Right ventricle myocardium inferior (tissue), 1 donor: ENCODE data around the gene TBX2. TPM values are rescaled to one million over a fixed set of nuclear protein-coding genes. Genes with fewer than 3 reads are reported as not detected.
"Not testable (repeated sequence)": the region's sequence is repeated elsewhere in the genome, so short reads cannot be mapped to it uniquely, and the experiment has no call there.

Experiments
- ATAC-seq: fragments of 200-7000 bp; cut with Tn5 transposase; one replicate; pipeline ENCODE4 v1.9.1; 2020; ENCODE audit warnings: mild to moderate bottlenecking, moderate library complexity
- DNase-seq: peaks from one replicate; pipeline ENCODE4 v3.0.0; 2021; ENCODE audit errors: missing footprints
- intact Hi-C: fragments of 100-400 bp; cut with DNase I; formaldehyde crosslinking; loops from one replicate; pipeline ENCODE4 v1.11.0; 2022
- total RNA-seq: library from RNA; stranded (reverse); fragmentation: NEBNext Ultra II Directional; extraction: Animal tissue kit (Norgen Biotek cat#: 25700); gene quantifications from one replicate; pipeline ENCODE4 v1.2.1, GENCODE V29; 2021
- donor health status: DM: no; HTN: yes; CAD: no; lungs with severe emphysema.

Gene TBX2
- total RNA-seq, 1 donor from 2014 or later, result 12.1 TPM

DNA sequence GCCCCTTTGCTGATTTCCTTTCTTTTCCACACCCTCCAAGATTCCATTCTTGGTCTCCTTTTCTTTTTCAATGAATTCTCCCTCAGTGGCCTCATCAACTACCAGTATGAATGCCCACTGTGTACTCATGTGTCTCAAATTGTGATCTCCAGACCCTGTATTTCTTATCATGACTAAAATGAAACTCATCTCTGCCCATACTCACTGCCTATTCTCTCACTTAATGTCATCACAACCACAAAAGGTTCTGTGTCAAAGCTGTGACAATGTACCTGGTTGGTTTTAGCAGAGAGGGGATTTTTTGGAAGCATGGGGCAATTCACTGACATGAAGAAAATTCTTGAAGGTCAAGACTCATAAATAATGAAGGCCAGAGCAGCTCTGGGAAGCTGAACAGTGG lies 41.1 kb downstream of the TBX2 start:
- ATAC-seq (no peak), DNase-seq (no peak)
- intact Hi-C loops, result no loop called here

DNA sequence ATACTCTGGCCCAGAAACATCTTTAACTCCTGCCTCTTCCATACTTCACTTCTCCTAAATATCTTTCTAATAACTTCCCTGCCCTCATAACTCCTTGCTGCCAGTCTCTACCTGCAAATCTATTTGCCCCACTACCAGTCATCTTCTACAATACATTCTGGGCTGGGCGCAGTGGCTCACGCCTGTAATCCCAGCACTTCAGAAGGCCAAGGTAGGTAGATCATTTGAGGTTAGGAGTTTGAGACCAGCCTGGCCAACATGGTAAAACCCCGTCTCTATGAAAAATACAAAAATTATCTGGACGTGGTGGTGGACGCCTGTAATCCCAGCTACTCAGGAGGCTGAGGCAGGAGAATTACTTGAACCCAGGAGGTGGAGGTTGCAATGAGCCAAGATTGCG lies 41.9 kb downstream of the TBX2 start:
- intact Hi-C loops, DNase-seq, ATAC-seq: not testable (repeated sequence)

DNA sequence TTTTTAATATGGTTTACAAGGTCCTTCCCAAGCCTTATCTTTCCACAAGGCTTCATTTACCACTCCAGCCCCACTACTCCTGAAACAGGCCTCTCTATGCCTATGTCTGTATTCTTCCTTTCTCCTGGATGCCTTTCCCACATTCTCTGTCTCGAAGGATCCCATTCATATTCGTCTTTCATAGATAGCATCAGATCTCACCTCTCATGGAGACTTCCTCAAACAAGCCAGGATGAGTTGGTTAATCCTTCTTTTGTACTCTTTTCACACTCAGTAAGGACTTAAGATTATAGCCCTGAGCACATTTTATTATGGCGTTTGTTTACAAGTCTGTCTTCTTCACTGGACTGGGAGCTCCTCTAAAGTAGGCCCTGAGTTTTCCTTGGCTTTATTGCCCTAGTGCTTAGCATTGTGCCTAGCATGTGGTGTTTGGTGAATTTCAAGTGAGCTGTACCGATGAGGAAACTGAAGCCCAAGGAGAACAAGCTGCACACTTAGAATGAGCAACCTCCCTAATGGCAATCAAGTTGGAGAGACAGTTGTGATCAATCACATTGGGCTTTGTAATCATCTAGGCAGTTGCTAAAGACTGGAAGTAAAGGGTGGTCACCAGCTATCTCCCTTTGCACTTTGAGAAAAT lies 42.6 kb downstream of the TBX2 start:
- intact Hi-C loops, result no loop called here
- no peak for DNase-seq
- no peak for ATAC-seq

DNA sequence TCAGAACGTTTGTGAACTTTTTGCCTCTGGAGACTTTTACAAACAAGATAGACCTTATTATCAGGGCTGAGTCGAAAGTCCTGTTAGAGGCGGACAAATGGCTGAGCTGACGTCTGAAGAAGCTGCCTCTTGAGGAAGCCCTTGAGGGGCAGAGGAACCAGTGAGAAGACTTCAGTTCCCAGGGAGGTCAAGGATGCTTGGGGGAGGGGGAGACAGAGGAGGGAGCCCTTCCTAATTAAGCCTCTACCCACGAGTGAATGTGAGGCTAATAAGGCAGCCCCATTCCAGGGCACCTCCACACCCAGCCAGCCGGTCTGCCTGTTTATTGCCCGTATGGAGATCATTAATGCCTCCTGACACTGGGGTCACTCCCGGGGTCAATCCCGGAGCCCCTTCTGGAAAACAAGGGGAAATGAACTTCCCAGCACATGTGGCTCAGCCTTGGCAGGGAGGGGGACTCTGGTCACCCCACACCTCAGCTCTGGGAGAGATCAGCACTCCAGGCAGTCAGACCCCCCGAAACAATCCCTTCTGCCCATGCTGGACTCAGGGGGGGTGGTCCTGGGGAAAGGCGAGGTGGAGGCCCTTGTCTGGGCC lies 43.3 kb downstream of the TBX2 start:
- DNase-seq (no peak), ATAC-seq (no peak)
- intact Hi-C loops, result no loop called here

DNA sequence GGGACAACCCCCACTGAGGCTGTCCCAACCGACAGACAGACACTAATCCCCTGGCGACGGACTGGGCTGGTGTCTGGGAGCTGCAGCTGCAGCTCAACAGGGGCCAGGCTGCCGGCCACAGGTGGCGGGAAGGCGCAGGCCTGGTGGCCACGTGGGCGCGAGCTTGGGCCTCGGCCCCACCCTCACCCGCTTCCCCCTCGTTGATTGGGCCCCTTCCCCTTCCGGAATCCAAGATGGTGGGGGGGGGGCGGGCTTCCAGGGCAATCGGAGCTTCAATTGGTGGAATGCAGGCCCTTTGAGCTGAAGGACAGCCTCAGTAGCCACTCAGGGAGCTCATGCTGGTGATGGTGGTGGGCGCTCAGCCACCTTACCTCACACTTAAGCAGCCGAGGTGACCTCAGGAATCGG lies 43.8 kb downstream of the TBX2 start:
- intact Hi-C loops, result no loop called here
- DNase-seq (no peak), ATAC-seq (no peak)

DNA sequence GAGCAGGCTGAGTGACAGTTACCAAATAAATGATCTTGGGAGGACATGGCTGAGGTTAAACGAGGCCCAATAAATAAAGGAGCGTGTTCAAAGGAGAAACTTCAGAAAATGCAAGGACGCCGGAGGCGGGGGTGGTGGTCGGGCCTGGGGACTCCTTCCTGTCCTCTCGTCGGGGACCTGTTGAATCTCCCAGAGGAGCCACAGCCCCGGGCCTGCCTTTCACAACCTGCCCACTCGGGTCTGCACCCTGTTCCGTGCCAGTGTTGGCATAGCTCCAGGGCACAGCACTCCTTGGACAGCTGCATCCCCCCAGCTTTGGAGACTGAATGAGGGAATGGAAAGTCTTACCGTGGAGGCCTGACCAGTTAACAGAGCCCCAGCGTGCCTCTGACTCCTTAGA lies 44.4 kb downstream of the TBX2 start:
- DNase-seq (no peak), ATAC-seq (no peak)
- intact Hi-C loops, result no loop called here

DNA sequence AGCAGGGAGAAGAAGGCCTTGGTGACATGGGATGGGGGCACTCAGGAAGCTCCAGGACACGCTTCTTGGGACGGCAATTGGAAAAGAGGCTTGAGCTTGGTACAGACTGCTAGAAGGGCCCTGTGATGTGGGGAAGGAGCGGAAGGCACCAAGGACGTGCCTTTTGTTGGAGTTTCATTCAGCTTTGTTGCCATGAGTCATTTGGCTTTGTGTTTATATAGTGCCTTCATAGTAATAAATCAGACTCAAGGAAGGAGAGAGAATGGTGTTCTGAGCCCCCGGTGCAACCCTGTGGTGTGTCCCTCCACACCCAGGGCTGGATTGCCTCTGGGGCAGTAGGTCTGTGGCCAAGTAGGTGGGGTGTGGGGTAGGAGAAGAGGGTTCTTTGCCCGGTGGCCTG lies 45.2 kb downstream of the TBX2 start:
- intact Hi-C loops, result no loop called here
- no peak for DNase-seq
- ATAC-seq, result no peak

DNA sequence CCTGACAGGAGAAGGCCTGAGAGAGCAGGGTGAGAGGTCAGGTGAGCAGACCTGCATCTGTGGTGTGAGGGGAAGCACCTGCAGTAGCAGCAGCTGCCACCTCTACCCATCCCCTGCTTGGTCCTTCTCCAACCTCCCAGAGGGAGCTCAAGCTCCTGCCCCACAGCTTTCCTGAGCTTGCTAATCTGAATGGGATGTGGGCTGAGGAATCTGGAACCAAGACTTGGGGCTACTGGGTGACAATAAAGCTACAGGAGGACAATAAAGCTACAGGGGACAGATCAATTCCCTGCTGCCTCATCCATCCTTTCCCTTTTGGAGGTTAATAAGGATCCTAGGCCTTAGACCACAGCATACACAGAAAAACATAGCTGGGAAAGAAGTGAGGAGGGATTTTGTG lies 47.7 kb downstream of the TBX2 start:
- ATAC-seq (no peak), DNase-seq (no peak)
- intact Hi-C loops, result no loop called here

DNA sequence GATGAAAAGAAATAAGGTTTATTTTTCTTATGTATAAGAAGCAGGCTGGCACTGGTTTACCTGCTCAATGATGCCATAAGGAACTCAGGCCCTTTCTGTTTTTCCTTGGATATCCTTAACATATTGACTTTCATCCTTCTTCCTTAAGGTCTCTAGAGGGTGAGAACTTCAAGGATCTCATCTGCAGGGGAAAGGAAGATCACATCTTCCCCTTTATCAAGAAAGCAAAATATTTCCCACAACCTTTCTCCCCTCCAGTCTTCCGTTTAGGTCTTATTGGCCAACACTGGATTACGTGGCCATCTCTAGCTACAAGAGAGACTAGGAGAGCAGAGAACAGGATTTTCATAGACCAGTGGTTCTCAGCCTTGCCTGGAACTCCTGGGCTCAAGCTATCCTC lies 48.4 kb downstream of the TBX2 start:
- DNase-seq (no peak), ATAC-seq (no peak)
- intact Hi-C loops, result no loop called here

DNA sequence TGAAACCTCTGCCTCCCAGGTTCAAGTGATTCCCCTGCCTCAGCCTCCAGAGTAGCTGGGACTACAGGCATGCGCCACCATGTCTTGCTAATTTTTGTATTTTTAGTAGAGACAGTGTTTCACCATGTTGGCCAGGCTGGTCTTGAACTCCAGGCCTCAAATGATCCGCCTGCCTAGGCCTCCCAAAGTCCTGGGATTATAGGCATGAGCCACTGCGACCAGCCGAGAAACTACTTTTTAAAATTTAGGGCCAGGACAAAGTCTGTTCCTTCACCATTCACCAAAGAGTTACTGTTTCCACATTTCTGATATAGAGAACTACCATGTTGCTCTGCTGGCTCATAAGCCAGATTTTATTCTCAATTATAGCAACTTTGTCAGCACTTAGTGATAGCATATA lies 49.5 kb downstream of the TBX2 start:
- ATAC-seq, intact Hi-C loops, DNase-seq: not testable (repeated sequence)

DNA sequence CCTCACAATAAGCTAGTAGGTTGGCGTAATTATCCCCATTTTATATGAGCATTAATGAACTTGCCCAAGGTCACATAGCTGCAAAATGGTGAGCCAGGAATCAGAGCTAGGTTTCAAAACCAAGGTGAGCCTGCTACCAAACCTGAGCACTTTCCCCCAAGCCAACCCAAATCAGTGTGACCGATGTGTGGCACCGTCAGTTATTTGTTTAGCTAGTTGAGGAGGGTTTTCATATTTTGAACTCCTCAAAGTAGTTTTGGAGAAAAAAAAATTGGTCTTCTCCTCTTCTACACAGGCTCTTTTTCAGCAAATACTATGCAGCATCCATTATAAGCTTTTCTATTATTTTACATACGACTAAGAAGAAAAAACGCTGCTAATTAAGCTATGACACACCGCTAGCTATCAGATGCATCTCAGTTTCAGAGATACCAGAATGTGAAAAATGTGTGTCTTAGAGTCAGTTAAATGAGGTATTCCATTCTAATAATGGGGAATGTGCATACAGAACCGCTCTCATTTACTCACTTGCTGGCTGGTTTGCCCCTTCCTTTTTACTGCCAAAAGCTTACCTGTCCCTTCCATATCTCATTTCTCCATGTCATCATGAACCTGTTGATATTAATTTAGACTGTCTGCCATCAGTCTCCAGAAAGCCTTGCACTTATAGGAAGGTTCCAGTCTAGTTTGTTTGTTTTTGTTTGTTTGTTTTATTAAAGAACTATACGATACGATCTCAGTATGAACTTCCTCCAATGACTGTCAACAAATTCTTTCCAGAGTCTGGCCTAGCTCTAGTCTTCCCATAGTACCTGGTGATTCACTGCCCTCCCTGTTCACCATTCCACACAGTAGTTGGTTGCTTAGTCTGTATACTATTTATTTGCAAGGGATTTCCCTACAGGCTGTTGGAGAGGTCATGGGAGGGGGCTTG lies 50.3 kb downstream of the TBX2 start:
- no peak for ATAC-seq
- DNase-seq, result no peak
- intact Hi-C loops, result no loop called here

DNA sequence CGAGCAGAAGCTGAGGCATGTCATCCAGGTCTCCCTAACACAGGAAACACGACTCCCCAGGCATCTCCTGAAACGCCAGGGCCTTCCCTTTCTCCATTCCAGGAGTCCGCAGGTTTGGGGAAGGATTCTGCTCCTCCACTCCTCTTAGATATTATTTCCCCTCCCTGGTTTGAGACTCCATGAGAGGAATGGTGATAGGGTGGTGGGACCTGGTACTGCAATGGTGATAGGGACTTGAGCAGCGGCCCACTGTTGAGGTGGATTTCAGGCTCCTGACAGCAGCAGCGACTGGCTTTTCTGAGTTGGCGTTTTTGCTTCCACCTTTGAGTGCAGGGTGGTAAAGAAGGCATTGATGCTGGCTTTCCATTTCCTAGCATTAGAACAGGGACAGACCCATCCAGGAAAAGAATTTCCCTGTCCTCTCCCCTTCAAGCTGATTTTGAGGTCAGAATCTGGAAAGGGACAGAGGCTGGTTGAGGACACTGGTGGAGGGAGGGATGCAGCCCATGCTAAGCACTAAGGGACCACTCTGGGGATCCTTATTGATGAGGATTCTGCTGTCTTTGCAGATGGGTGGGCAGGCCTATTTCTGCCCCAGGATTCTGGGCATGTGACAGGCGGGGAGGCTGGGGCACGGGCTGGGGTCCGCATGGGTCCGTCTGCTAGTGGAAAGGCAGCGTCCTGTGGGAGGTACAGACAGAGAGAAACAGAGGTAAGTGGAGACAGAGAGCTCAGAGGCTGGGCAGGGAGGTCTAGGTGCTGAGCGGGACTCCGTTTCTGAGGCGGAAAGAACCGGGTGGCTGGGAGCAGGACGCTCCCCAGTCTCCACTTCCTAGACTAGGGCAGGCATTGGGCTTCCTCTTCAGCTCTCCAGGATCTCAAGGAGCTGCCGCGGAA lies 51.2 kb downstream of the TBX2 start:
- DNase-seq (no peak), ATAC-seq (no peak)
- intact Hi-C loops, result no loop called here

DNA sequence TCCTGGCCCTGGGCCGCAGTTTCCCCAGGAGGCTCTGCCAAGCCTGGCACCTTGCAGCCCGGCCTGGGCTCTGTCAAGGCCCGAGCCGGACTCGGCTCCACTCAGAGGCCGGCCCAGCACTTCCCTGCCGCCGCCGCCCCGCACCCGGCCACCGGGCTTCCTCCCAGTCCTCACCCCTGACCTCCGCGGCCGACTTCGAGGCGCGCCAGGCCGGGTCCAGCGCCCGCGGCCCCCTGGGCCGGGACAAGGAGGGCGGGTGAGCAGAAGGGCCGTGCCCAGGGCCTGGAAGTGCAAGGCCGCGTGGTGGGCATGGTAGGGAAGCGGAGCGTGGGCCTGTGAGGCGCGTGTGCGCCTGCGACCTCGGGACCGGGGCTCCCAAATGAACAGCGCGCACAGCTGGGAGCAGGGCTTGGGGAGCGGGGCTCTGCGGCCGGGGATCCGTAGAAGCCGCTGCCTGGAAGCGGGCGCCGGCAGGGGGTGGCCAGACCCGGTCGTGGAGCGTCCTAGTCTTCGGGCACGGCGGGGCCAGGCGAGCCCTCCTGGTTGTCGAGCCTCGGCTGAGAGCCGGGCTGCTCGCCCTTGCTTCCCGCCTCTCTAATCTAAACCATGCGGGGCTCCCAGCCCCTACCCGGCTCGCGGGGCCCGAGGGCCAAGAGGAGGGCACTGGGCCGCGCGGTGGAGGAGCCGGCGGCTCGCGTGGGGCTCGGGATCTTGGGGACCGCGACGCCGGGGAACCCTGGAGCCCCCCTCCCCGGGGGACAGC lies 52.1 kb downstream of the TBX2 start:
- ATAC-seq (peak; percentile 35), DNase-seq (no peak)
- intact Hi-C loops, result no loop called here

DNA sequence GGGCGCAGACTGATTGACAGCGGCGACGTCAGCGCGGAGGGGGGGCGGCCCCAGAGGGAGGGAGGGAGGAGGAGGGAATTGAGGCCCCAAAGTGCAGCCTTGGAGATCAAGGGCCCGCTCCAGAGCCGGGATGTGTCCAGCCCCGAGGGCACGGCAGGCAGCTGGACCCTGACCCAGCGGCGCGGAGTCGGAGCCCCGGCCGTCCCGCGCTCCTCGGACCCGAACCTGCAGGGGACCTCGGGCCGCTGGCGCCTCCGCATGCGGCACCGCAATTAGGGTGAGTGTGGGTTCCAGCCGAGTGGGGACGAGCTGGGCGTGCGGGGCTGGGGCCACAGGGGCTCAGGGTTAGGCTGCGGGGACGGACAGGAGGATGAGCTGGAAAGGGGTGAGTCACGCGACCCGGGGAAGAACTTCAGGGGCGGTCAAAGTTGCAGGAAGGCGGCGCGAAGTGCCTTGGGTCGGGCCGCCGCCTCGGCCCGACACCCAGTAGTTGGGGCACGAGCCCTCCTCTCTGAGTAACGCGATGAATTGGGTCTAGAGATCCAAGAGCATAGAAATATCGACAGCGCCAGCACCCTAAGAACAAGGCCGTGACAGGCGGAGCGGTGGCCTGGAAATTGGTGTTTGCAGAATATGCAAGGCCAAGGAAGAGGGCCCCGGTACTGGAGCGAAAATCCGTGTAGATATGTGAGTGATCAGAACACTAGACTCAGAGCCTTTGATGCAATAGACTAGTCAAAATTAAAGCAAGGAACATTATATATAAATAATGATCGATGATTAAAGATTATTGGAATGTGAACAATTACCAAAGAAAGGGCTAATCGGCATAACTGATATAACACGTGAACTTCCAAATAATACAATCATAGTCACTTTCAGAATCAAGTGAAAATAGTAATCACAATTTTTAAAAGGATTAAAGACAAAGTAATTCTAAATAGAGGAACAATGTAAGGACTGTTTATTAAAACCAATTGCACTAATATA lies 53.0 kb downstream of the TBX2 start, which contains the start of gene TBX4:
TBX4 (plus strand) TSS at position 122 of the 990 bp plus-strand sequence. CDS start 4,069 bp downstream, outside the sequence.
- intact Hi-C loops, result no loop called here
- DNase-seq (no peak), ATAC-seq (peak; percentile 8)

DNA sequence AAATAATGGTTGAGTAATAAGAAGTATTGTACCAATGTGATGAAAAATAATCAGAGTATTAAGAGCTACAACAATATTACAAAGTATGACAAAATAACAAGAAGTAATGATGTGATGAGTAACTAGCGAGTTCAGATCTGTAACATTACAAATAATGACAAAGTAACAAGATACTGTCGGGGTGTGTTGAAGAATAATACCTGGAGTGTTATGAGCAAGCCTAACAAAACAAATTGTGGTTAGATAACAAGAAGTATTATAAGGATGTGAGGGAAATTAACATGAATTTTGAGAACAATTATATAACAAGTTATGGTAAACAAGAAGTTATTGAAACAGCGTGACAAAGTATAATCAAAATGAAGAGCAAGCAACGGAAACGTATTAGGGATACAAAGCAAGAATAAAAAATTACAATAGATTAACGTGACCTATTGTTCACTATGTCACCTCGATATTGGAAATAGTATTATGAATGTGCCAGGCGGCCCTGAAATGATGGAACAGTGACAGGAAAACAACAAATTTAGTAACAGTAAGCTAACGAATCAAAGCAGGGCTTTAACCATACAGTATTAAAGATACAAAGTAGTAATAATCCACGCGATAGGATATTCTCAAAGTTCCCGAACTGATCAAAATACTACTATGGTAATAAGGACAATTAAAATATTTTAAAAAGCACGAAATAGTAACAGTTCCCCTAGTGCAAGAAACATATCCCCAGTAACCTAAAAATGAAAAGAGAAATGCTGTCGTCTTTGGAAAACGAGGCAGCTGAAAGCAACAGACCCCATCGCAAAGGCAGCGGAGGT lies 54.1 kb downstream of the TBX2 start:
- ATAC-seq, result no peak
- intact Hi-C loops, result no loop called here
- no peak for DNase-seq
